Mammary epithelial cell (primary cell): ENCODE measurements around the gene NBPF19.
"Not testable (repeated sequence)": the region's sequence is repeated elsewhere in the genome, so short reads cannot be mapped to it uniquely, and the experiment has no call there.

Experiments used
- EZH2 ChIP-seq: IDR thresholded peaks from 2 replicates; pipeline ENCODE4 v1.6.1; 2012; ENCODE audit warnings: low read length, inconsistent platforms, borderline replicate concordance
- TF ChIP-seq, protein P1 (sequence below), 2 donors: IDR thresholded peaks in 1 of 2; conservative IDR thresholded peaks in 1 of 2; 2 replicates each; pipeline ENCODE4 v1.5.1; 2011 to 2012; ENCODE audit warnings: inconsistent platforms in 2 of 2, low read length in 2 of 2, mild to moderate bottlenecking in 2 of 2, control low read depth in 1 of 2, low read depth in 1 of 2; ENCODE audit not compliant: insufficient read depth in 1 of 2; ENCODE audit errors: extremely low read depth in 1 of 2

DNA sequence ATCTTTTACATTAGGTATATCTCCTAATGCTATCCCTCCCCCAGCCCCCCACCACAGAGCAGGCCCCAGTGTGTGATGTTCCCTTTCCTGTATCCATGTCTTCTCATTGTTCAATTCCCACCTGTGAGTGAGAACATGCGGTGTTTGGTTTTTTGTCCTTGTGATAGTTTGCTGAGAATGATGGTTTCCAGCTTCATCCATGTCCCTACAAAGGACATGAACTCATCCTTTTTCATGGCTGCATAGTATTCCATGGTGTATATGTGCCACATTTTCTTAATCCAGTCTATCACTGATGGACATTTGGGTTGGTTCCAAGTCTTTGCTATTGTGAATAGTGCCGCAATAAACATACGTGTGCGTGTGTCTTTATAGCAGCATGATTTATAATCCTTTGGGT, 90.6 kb downstream of the NBPF19 start:
- TF ChIP-seq, protein P1, sequence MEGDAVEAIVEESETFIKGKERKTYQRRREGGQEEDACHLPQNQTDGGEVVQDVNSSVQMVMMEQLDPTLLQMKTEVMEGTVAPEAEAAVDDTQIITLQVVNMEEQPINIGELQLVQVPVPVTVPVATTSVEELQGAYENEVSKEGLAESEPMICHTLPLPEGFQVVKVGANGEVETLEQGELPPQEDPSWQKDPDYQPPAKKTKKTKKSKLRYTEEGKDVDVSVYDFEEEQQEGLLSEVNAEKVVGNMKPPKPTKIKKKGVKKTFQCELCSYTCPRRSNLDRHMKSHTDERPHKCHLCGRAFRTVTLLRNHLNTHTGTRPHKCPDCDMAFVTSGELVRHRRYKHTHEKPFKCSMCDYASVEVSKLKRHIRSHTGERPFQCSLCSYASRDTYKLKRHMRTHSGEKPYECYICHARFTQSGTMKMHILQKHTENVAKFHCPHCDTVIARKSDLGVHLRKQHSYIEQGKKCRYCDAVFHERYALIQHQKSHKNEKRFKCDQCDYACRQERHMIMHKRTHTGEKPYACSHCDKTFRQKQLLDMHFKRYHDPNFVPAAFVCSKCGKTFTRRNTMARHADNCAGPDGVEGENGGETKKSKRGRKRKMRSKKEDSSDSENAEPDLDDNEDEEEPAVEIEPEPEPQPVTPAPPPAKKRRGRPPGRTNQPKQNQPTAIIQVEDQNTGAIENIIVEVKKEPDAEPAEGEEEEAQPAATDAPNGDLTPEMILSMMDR (conservative IDR thresholded peaks at IDR 0.05 in 1 of 2, IDR thresholded peaks at IDR 0.05 in 1 of 2; ENCODE audit: extremely low read depth in 1 of 2, insufficient read depth in 1 of 2, low read depth in 1 of 2, low read length in 2 of 2): not testable (repeated sequence)
- not testable (repeated sequence) for TF ChIP-seq EZH2
